Measurements from ENCODE around the gene PDE4B.
"Not testable (repeated sequence)": the region's sequence is repeated elsewhere in the genome, so short reads cannot be mapped to it uniquely, and the experiment has no call there.

The PDE4B gene

DNA sequence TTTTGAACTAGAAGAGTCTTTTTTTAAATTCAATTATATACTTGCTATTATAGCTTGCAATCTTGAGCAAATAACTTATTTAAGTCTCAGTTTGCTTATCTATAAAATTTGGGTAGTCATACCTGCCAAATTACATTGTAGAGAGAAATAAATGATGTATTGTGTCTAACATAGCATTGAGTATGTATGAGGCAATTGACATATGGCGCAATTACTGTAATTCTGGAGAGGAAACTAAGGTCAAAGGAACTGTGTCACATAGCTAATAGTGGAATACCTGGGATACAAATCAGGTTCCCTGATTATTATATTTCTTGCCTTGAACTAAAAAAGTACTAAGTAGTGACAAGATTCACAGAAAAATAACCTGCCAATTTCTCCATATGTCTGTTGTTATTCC, 302.5 kb downstream of the PDE4B start:
- no peak for DNase-seq (ENCODE audit: insufficient read length, low spot score)
- no peak for FAIRE-seq
- TF ChIP-seq POLR2A (IDR thresholded peaks at IDR 0.05; ENCODE audit: low read depth, low read length) (no peak), PAX5 (IDR thresholded peaks at IDR 0.05; ENCODE audit: insufficient read depth, low read length, severe bottlenecking) (no peak), POU2F2 (IDR thresholded peaks at IDR 0.05; ENCODE audit: low read depth, low read length) (no peak), POLR2AphosphoS5 (IDR thresholded peaks at IDR 0.05; ENCODE audit: low read depth, low read length) (no peak), SPI1 (IDR thresholded peaks at IDR 0.05; ENCODE audit: low read depth, low read length) (no peak), TAF1 (IDR thresholded peaks at IDR 0.05; ENCODE audit: low read depth, low read length) (no peak)

DNA sequence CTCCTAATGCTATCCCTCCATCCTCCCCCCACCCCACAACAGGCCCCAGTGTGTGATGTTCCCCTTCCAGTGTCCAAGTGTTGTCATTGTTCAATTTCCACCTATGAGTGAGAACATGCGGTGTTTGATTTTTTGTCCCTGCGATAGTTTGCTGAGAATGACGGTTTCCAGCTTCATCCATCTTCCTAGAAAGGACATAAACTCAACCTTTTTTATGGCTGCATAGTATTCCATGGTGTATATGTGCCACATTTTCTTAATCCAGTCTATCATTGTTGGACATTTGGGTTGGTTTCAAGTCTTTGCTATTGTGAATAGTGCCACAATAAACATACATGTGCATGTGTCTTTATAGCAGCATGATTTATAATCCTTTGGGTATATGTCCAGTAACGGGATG, 308.3 kb downstream of the PDE4B start:
- FAIRE-seq; DNase-seq (ENCODE audit: insufficient read length, low spot score): not testable (repeated sequence)

DNA sequence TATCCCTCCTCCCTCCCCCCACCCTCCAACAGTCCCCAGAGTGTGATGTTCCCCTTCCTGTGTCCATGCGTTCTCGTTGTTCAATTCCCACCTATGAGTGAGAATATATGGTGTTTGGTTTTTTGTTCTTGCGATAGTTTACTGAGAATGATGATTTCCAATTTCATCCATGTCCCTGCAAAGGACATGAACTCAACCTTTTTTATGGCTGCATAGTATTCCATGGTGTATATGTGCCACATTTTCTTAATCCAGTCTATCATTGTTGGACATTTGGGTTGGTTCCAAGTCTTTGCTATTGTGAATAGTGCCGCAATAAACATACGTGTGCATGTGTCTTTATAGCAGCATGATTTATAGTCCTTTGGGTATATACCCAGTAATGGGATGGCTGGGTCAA, 311.4 kb downstream of the PDE4B start:
- not testable (repeated sequence) for DNase-seq (ENCODE audit: insufficient read length, low spot score); FAIRE-seq

DNA sequence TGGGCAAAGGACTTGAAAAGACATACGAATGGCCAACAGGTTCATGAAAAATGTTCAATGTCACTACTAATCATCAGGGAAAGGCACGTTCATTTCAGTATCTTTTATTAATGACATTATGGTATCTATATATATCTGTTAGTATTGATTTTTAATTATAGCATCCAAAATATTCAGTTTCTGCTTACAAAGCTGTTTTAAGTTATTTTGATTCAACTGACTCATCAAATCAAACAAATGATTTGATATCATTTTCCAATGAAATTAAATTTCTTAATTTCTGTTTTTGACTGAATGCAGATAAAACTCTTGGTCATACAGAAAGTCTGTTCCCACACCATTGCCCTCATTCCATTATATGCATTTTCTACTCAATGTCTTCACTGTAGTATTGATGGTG, 315.9 kb downstream of the PDE4B start:
- DNase-seq (ENCODE audit: insufficient read length, low spot score) (no peak), FAIRE-seq (no peak)
- TF ChIP-seq SPI1 (IDR thresholded peaks at IDR 0.05; ENCODE audit: low read depth, low read length) (no peak), PAX5 (IDR thresholded peaks at IDR 0.05; ENCODE audit: insufficient read depth, low read length, severe bottlenecking) (no peak), POLR2AphosphoS5 (IDR thresholded peaks at IDR 0.05; ENCODE audit: low read depth, low read length) (no peak), TAF1 (IDR thresholded peaks at IDR 0.05; ENCODE audit: low read depth, low read length) (no peak), POLR2A (IDR thresholded peaks at IDR 0.05; ENCODE audit: low read depth, low read length) (no peak), POU2F2 (IDR thresholded peaks at IDR 0.05; ENCODE audit: low read depth, low read length) (no peak)

DNA sequence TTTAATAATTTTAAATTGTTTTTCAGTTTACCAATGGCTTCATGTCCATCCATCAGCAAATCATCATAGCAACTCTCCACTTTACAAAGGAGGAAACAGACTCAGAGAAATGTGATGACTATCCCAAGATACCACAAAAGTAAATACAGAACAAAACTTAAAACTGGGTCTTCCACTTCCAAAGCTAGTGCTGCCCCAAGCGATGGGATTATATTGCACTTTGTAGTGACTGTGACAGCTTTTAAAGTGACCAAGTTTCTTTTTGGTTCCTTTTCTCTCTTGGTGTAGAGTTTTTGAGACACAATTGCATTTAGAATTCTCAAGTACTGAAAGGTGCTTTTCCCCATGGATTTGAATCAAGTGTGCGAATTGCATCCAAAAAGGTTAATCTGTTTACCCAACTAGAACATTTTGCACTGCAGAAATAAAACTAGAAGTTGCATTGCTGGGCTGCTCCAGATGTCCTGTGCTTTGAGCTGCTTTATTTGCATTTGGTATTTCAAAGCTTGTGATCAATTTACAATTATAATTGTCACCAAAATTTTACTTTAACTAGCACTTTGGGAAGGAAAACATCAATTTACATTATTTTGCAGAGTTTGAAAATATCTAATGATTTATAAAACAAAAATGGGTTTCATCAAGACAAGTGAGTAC, 320.2 kb downstream of the PDE4B start:
- FAIRE-seq: no peak
- no peak for TF ChIP-seq TAF1 (IDR thresholded peaks at IDR 0.05; ENCODE audit: low read depth, low read length)
- TF ChIP-seq POU2F2 (IDR thresholded peaks at IDR 0.05; ENCODE audit: low read depth, low read length): no peak
- TF ChIP-seq PAX5 (IDR thresholded peaks at IDR 0.05; ENCODE audit: insufficient read depth, low read length, severe bottlenecking): no peak
- no peak for TF ChIP-seq POLR2A (IDR thresholded peaks at IDR 0.05; ENCODE audit: low read depth, low read length)
- no peak for TF ChIP-seq POLR2AphosphoS5 (IDR thresholded peaks at IDR 0.05; ENCODE audit: low read depth, low read length)
- TF ChIP-seq SPI1 (IDR thresholded peaks at IDR 0.05; ENCODE audit: low read depth, low read length): no peak
- DNase-seq (ENCODE audit: insufficient read length, low spot score): no peak

DNA sequence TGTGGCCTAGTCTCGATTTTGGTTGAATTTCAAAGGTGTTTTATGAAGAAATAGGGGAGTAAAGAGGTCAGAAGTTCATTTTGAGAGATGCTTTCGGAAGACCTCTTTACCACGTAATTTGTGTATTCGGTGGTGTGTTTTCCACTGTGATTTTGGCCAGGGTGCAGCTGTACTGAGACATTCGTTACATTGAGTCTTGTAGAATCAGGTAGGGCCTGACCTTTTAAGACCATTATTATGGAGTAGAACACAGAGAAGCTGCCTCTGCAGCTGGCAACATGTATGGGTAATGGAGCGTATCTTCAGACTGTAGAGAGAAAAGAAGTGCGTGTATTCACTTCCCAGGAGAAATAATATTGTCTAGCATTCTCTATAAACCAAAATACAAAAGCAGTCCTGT, 326.5 kb downstream of the PDE4B start:
- DNase-seq (ENCODE audit: insufficient read length, low spot score) (no peak), FAIRE-seq (peak; percentile 83)
- TF ChIP-seq TAF1 (IDR thresholded peaks at IDR 0.05; ENCODE audit: low read depth, low read length) (no peak), PAX5 (IDR thresholded peaks at IDR 0.05; ENCODE audit: insufficient read depth, low read length, severe bottlenecking) (peak; percentile 22), POU2F2 (IDR thresholded peaks at IDR 0.05; ENCODE audit: low read depth, low read length) (no peak)

DNA sequence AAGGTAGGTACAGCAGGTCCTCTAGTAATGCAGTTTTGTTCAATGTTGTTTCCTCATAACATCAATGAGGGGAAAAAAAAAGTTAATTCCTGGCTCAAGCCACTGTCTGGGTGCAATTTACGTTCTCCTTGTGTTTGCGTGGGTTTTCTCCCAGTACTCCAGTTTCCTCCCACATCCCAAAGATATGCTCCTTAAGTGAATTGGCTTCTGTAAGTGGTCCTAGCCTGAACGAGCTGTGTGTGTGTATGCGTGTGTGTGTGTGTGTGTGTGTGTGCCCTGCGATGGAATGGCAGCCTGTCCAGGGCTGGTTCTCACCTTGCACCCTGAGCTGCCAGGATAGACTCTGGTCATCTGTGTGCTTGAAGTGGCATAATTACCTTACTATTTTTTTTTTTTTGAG, 332.0 kb downstream of the PDE4B start:
- DNase-seq (ENCODE audit: insufficient read length, low spot score): no peak
- no peak for TF ChIP-seq POLR2A (IDR thresholded peaks at IDR 0.05; ENCODE audit: low read depth, low read length)
- TF ChIP-seq POU2F2 (IDR thresholded peaks at IDR 0.05; ENCODE audit: low read depth, low read length): no peak
- no peak for TF ChIP-seq POLR2AphosphoS5 (IDR thresholded peaks at IDR 0.05; ENCODE audit: low read depth, low read length)
- no peak for TF ChIP-seq SPI1 (IDR thresholded peaks at IDR 0.05; ENCODE audit: low read depth, low read length)
- no peak for TF ChIP-seq TAF1 (IDR thresholded peaks at IDR 0.05; ENCODE audit: low read depth, low read length)
- no peak for TF ChIP-seq PAX5 (IDR thresholded peaks at IDR 0.05; ENCODE audit: insufficient read depth, low read length, severe bottlenecking)
- no peak for FAIRE-seq

DNA sequence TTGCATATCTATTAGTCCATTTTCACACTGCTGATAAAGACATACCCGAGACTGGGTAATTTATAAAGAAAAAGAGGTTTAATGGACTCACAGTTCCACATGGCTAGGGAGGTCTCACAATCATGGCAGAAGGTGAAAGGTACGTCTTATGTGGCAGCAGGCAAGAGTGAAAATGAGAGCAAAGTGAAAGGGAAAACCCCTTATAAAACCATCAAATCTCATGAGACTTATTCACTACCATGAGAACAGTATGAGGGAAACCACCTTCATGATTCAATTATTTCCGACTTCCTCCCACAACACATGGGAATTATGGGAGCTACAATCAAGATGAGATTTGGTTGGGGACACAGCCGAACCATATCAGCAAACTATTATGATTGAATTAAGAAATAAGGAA, 335.9 kb downstream of the PDE4B start:
- not testable (repeated sequence) for FAIRE-seq; DNase-seq (ENCODE audit: insufficient read length, low spot score)

DNA sequence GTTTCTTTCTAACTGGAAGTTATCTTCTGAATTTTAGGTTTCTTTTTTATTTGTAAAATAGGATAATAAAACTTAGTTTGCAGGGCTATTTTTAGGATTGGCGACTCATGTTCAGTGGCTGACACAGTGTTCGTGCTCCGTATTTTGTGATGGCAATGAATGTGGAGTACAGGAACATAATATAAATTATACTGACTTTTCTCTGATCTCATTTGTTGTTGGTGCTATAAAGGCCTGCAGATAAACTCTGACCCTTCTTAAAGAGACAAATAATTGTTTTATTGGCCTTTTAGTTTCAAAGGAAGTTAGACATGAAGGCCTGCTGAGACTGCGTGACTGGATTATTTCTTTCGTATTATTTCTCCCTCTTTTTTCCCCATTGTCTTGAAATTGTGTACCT, 339.6 kb downstream of the PDE4B start:
- no peak for TF ChIP-seq TAF1 (IDR thresholded peaks at IDR 0.05; ENCODE audit: low read depth, low read length)
- no peak for TF ChIP-seq SPI1 (IDR thresholded peaks at IDR 0.05; ENCODE audit: low read depth, low read length)
- TF ChIP-seq POU2F2 (IDR thresholded peaks at IDR 0.05; ENCODE audit: low read depth, low read length): no peak
- TF ChIP-seq PAX5 (IDR thresholded peaks at IDR 0.05; ENCODE audit: insufficient read depth, low read length, severe bottlenecking): no peak
- TF ChIP-seq POLR2A (IDR thresholded peaks at IDR 0.05; ENCODE audit: low read depth, low read length): no peak
- TF ChIP-seq POLR2AphosphoS5 (IDR thresholded peaks at IDR 0.05; ENCODE audit: low read depth, low read length): no peak
- no peak for FAIRE-seq
- no peak for DNase-seq (ENCODE audit: insufficient read length, low spot score)

DNA sequence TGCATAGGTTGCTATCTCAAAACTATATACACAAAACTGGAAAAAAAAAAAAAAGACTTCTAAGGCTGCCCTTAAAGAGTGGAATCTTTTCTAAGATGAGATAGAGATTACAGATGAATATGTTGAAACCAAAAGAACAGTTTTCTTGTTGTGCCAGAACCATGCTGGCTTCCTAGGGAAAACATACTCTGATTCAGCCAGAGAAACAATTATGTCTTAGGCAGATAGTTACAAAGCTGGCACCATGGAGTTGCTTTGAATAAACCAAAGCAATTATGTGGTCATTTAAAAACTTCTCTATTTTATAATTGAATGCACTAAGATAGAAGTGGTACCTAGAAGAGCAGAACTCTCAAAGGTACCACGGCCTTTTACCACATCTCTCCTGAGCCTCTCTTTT, 341.3 kb downstream of the PDE4B start:
- TF ChIP-seq POLR2AphosphoS5 (IDR thresholded peaks at IDR 0.05; ENCODE audit: low read depth, low read length) (no peak), POU2F2 (IDR thresholded peaks at IDR 0.05; ENCODE audit: low read depth, low read length) (no peak), PAX5 (IDR thresholded peaks at IDR 0.05; ENCODE audit: insufficient read depth, low read length, severe bottlenecking) (no peak), SPI1 (IDR thresholded peaks at IDR 0.05; ENCODE audit: low read depth, low read length) (no peak)
- DNase-seq (ENCODE audit: insufficient read length, low spot score): no peak
- FAIRE-seq: no peak

DNA sequence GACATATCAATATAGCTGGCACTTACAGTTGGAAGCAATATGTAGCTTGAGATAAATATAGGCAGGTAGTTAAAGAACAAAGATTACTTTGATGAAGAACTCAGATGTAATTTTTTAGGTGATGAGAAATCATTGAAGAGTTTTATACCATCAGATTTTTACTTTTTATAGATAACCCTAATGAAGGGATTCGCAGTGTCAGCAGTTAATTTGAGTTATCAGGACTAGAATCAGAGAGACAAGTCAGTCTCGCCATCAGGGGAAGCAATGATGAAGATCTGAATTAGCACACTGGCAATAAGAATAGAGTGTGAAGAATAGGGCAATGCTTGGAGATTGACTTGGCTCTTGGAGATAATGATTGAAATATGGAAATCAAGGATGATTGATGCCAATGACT, 342.5 kb downstream of the PDE4B start:
- no peak for TF ChIP-seq TAF1 (IDR thresholded peaks at IDR 0.05; ENCODE audit: low read depth, low read length)
- no peak for TF ChIP-seq SPI1 (IDR thresholded peaks at IDR 0.05; ENCODE audit: low read depth, low read length)
- TF ChIP-seq POLR2AphosphoS5 (IDR thresholded peaks at IDR 0.05; ENCODE audit: low read depth, low read length): no peak
- no peak for TF ChIP-seq POLR2A (IDR thresholded peaks at IDR 0.05; ENCODE audit: low read depth, low read length)
- no peak for TF ChIP-seq PAX5 (IDR thresholded peaks at IDR 0.05; ENCODE audit: insufficient read depth, low read length, severe bottlenecking)
- TF ChIP-seq POU2F2 (IDR thresholded peaks at IDR 0.05; ENCODE audit: low read depth, low read length): no peak
- DNase-seq (ENCODE audit: insufficient read length, low spot score) (no peak), FAIRE-seq (no peak)

DNA sequence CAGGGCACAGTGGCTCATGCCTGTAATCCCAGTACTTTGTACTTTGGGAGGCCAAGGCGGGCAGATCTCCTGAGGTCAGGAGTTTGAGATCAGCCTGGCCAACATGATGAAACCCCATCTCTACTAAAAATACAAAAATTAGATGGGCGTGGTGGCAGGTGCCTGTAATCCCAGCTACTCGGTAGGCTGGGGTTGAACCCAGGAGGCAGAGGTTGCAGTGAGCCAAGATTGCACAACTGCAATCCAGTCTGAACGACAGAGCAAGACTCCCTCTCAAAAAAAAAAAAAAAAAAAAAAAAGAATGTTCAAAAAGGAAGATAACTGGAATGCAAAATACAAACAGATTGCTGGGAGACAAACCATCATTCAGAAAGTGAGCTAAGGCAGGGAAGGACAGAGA, 343.7 kb downstream of the PDE4B start:
- not testable (repeated sequence) for DNase-seq (ENCODE audit: insufficient read length, low spot score); FAIRE-seq
